ENCODE measurements around the gene SLC15A3.

SLC15A3 gene

GRCh38 chr11:60913793-60914632 is 38.0 kb downstream of the SLC15A3 start, which contains the start of gene TMEM109 (continued):
- TF ChIP-seq ZNF518A (tag by site-specific recombination; conservative IDR thresholded peaks at IDR 0.05; ENCODE audit: low read depth) (0 out of 2 replicates have a peak, but pooled peaks have one; percentile 46), ZNF585B (tag by site-specific recombination; IDR thresholded peaks at IDR 0.05) (no peak), ZBTB17 (tag by site-specific recombination; IDR thresholded peaks at IDR 0.05) (peak; percentile 95), ZBTB6 (tag by site-specific recombination; IDR thresholded peaks at IDR 0.05) (peak; percentile 18; the same call in 1 of the 2 replicates), ZNF394 (tag by site-specific recombination; IDR thresholded peaks at IDR 0.05; ENCODE audit: borderline replicate concordance) (peak; percentile 77; the same call in 1 of the 2 replicates), ZNF530 (tag by site-specific recombination; IDR thresholded peaks at IDR 0.05; ENCODE audit: low read depth) (no peak), ZNF416 (tag by site-specific recombination; IDR thresholded peaks at IDR 0.05) (no peak), ZXDB (tag by site-specific recombination; IDR thresholded peaks at IDR 0.05) (peak; percentile 60; the same call in 1 of the 2 replicates), SP3 (tag by site-specific recombination; IDR thresholded peaks at IDR 0.05) (0 out of 2 replicates have a peak, but pooled peaks have one; percentile 53), ZBTB10 (tag by site-specific recombination; IDR thresholded peaks at IDR 0.05) (peak; percentile 84), ZBTB11 (tag by site-specific recombination; conservative IDR thresholded peaks at IDR 0.05; ENCODE audit: low read depth) (peak; percentile 70; the same call in 1 of the 2 replicates), ZNF335 (tag by site-specific recombination; conservative IDR thresholded peaks at IDR 0.05) (peak; percentile 91), ZEB2 (tag by site-specific recombination; IDR thresholded peaks at IDR 0.05) (peak; percentile 51; the same call in 1 of the 2 replicates), SP2 (tag by site-specific recombination; IDR thresholded peaks at IDR 0.05) (peak; percentile 47), PRDM10 (tag by site-specific recombination; IDR thresholded peaks at IDR 0.05) (peak; percentile 50), ZFP69B (tag by site-specific recombination; IDR thresholded peaks at IDR 0.05) (0 out of 2 replicates have a peak, but pooled peaks have one; percentile 11), ZFHX2 (tag by site-specific recombination; conservative IDR thresholded peaks at IDR 0.05) (peak; percentile 36), ZNF629 (tag by site-specific recombination; IDR thresholded peaks at IDR 0.05) (0 out of 2 replicates have a peak, but pooled peaks have one; percentile 48)

Measured in HEK293 (cell line).